Neutrophil (primary cell): ENCODE measurements around the gene DDX23.

Experiments used
- H3K27ac ChIP-seq: fragments of 200-600 bp; sonication (generic); 2 replicates; pipeline ENCODE4 v1.5.1; 2016; ENCODE audit warnings: mild to moderate bottlenecking, moderate library complexity
- H3K27me3 ChIP-seq: fragments of 200-600 bp; sonication (generic); 2 replicates; pipeline ENCODE4 v1.6.0; 2016; ENCODE audit warnings: mild to moderate bottlenecking
- H3K36me3 ChIP-seq: fragments of 200-600 bp; sonication (generic); 2 replicates; pipeline ENCODE4 v1.5.1; 2017
- H3K4me1 ChIP-seq, 2 experiments: fragments of 200-600 bp in 1 of 2; sonication (generic) in 1 of 2; 1 replicate in 1 of 2; 2 replicates in 1 of 2; pipeline versions ENCODE4 v1.5.1 to v1.6.1; 2013 to 2016; ENCODE audit warnings: low read depth in 1 of 2, low read length in 1 of 2, mild to moderate bottlenecking in 1 of 2, moderate library complexity in 1 of 2; ENCODE audit not compliant: control insufficient read depth in 1 of 2, insufficient read depth in 1 of 2
- H3K4me3 ChIP-seq, 2 experiments: fragments of 200-600 bp in 1 of 2; sonication (generic) in 1 of 2; 1 replicate in 1 of 2; 2 replicates in 1 of 2; pipeline ENCODE4 v1.5.1; 2013 to 2016; ENCODE audit warnings: low read depth in 1 of 2, low read length in 1 of 2, mild to moderate bottlenecking in 1 of 2, moderate library complexity in 1 of 2
- H3K9me3 ChIP-seq: fragments of 200-600 bp; sonication (generic); 2 replicates; pipeline ENCODE4 v1.5.1; 2016
- CTCF ChIP-seq: fragments of 200-600 bp; sonication (generic); IDR thresholded peaks from 2 replicates; pipeline ENCODE4 v1.5.1; 2016; ENCODE audit warnings: antibody characterized with exemption

Gene DDX23

GRCh38 chr12:48851883-48852733 lies at the start of gene DDX23:
DDX23 (minus strand) TSS chr12:48852163; CDS start chr12:48845782, 6,381 bp downstream.
- Histone ChIP-seq H3K9me3 (no peaks in the 10 kb centered on the region), H3K27ac (peak within 1 kb of the TSS; percentile 84), H3K4me1 (peaks cover 19 to 28% of the 10 kb centered on the region in 2 experiments), H3K27me3 (peaks cover 6% of the 10 kb centered on the region), H3K36me3 (peaks cover under 1% of the 10 kb centered on the region), H3K4me3 (peak within 1 kb of the TSS; percentile 81 to 87)
- peak; percentile 48 for TF ChIP-seq CTCF

- no peak overlapping the region for H3K27ac ChIP-seq
- H3K9me3 ChIP-seq = no peaks in the 10 kb centered on the region
- peaks cover 5 to 11% of the 10 kb centered on the region in 2 experiments for H3K4me1 ChIP-seq
- H3K4me3 ChIP-seq = no peak overlapping the region
- peaks cover 69% of the 10 kb centered on the region for H3K27me3 ChIP-seq
- no peak for TF ChIP-seq CTCF
- H3K36me3 ChIP-seq = no peaks in the 10 kb centered on the region
These were observed 49.3 kb upstream of the DDX23 start for GRCh38 chr12:48901278-48901677.

GRCh38 chr12:48899651-48900050 lies 47.7 kb upstream of the DDX23 start:
- no peaks in the 10 kb centered on the region for H3K36me3 ChIP-seq
- peaks cover 5 to 11% of the 10 kb centered on the region in 2 experiments for H3K4me1 ChIP-seq
- no peak overlapping the region for H3K27ac ChIP-seq
- H3K4me3 ChIP-seq = no peak overlapping the region
- TF ChIP-seq CTCF = no peak
- peaks cover 54% of the 10 kb centered on the region for H3K27me3 ChIP-seq
- no peaks in the 10 kb centered on the region for H3K9me3 ChIP-seq

GRCh38 chr12:48894271-48894670 lies 42.3 kb upstream of the DDX23 start:
- TF ChIP-seq CTCF = no peak
- H3K4me1 ChIP-seq = no peaks in the 10 kb centered on the region
- H3K9me3 ChIP-seq = no peaks in the 10 kb centered on the region
- no peak overlapping the region for H3K4me3 ChIP-seq
- no peak overlapping the region for H3K27ac ChIP-seq
- H3K36me3 ChIP-seq = no peaks in the 10 kb centered on the region
- peaks cover 72% of the 10 kb centered on the region for H3K27me3 ChIP-seq

GRCh38 chr12:48890657-48891418 lies 38.9 kb upstream of the DDX23 start:
- TF ChIP-seq CTCF = peak; percentile 38
- Histone ChIP-seq H3K4me1 (no peaks in the 10 kb centered on the region), H3K27me3 (peaks cover 54% of the 10 kb centered on the region), H3K4me3 (no peak overlapping the region), H3K36me3 (no peaks in the 10 kb centered on the region), H3K27ac (no peak overlapping the region), H3K9me3 (no peaks in the 10 kb centered on the region)
